Prostate gland (tissue), 2 donors: ENCODE measurements around the gene INO80E. TPM values are rescaled to one million over a fixed set of nuclear protein-coding genes. Genes with fewer than 3 reads are reported as not detected.

Experiments used
- DNase-seq: peaks from one replicate; pipeline ENCODE4 v3.0.0-alpha.2; 2019; ENCODE audit warnings: low spot score
- H3K27ac ChIP-seq, 2 donors: fragments of 200-600 bp; sonication (generic); 2 replicates each; pipeline ENCODE4 v1.5.1; 2017 to 2019
- H3K27me3 ChIP-seq: fragments of 200-600 bp; sonication (generic); replicated peaks from 2 replicates; pipeline ENCODE4 v1.5.1; 2019; ENCODE audit not compliant: insufficient read depth
- H3K36me3 ChIP-seq, 2 donors: fragments of 200-600 bp; sonication (generic); 1 replicate in 1 of 2; 2 replicates in 1 of 2; pipeline versions ENCODE4 v1.5.1 to v1.8.1; 2017 to 2019
- H3K4me1 ChIP-seq: fragments of 200-600 bp; sonication (generic); replicated peaks from 2 replicates; pipeline ENCODE4 v1.5.1; 2019
- H3K4me3 ChIP-seq, 2 donors: fragments of 200-600 bp; sonication (generic); 2 replicates each; pipeline ENCODE4 v1.5.1; 2017 to 2019
- H3K9me3 ChIP-seq: fragments of 200-600 bp; sonication (generic); 2 replicates; pipeline ENCODE4 v1.5.1; 2017
- POLR2A ChIP-seq: fragments of 450-650 bp; IDR thresholded peaks from one replicate; pipeline ENCODE4 v1.6.1; 2016; ENCODE audit warnings: antibody characterized with exemption, mild to moderate bottlenecking
- POLR2AphosphoS5 ChIP-seq: sonication (generic); formaldehyde crosslinking; IDR thresholded peaks from one replicate; pipeline ENCODE4 v1.6.1; 2017; ENCODE audit warnings: antibody characterized with exemption
- WGBS: methylation state at CpG from one replicate; pipeline ENCODE4 v1.1.5; 2018; 5-methylcytosine and 5-hydroxymethylcytosine counted together
- intact Hi-C: fragments of 100-400 bp; cut with DNase I; formaldehyde crosslinking; loops from one replicate; pipeline ENCODE4 v1.14.2; 2022
- total RNA-seq, 2 donors: library from RNA; depleted of rRNA; stranded (reverse); fragments of >200 nt; gene quantifications; one replicate each; pipeline ENCODE4 v1.1.0, GENCODE V29; 2016
- TF ChIP-seq, protein P1 (sequence below), 4 experiments: fragments of 200-600 bp in 2 of 4; fragments of 450-650 bp in 2 of 4; sonication (generic) in 2 of 4; IDR thresholded peaks; 1 replicate in 3 of 4; 2 replicates in 1 of 4; pipeline ENCODE4 v1.5.1; 2016 to 2019; ENCODE audit warnings: antibody characterized with exemption in 4 of 4, mild to moderate bottlenecking in 2 of 4, moderate library complexity in 2 of 4

The INO80E gene
- total RNA-seq, result 100 to 1,000 TPM in 1 of 2 donors, 10 to 100 TPM in 1; 51.8 to 113 TPM

GRCh38 chr16:29995911-29996765, at the start of gene INO80E:
INO80E (plus strand) TSS chr16:29996241; CDS start chr16:29996311, 70 bp downstream.
- WGBS, result under 1% methylated on average over 63 of the region's 65 CpGs
- no peaks in the 10 kb centered on the region for H3K36me3 ChIP-seq
- no peaks in the 10 kb centered on the region for H3K9me3 ChIP-seq
- peak within 1 kb of the TSS; percentile 94 to 95 for H3K27ac ChIP-seq
- peak within 1 kb of the TSS; percentile 68 to 78 for H3K4me3 ChIP-seq
- DNase-seq, result peak; percentile 98
- intact Hi-C loops, result loop anchor here (5.0 to 10.0 kb wide), 2 partner anchors 71 to 184 kb away; partner anchors contain the start of genes KCTD13 and PRRT2
- peaks cover 10% of the 10 kb centered on the region for H3K4me1 ChIP-seq
- no peaks in the 10 kb centered on the region for H3K27me3 ChIP-seq
- TF ChIP-seq POLR2AphosphoS5 (peak; percentile 96), POLR2A (peak; percentile 43)
- TF ChIP-seq, protein P1, sequence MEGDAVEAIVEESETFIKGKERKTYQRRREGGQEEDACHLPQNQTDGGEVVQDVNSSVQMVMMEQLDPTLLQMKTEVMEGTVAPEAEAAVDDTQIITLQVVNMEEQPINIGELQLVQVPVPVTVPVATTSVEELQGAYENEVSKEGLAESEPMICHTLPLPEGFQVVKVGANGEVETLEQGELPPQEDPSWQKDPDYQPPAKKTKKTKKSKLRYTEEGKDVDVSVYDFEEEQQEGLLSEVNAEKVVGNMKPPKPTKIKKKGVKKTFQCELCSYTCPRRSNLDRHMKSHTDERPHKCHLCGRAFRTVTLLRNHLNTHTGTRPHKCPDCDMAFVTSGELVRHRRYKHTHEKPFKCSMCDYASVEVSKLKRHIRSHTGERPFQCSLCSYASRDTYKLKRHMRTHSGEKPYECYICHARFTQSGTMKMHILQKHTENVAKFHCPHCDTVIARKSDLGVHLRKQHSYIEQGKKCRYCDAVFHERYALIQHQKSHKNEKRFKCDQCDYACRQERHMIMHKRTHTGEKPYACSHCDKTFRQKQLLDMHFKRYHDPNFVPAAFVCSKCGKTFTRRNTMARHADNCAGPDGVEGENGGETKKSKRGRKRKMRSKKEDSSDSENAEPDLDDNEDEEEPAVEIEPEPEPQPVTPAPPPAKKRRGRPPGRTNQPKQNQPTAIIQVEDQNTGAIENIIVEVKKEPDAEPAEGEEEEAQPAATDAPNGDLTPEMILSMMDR (IDR thresholded peaks at IDR 0.05), result peak in 2 of 4 experiments; percentile 13 to 36

DNA sequence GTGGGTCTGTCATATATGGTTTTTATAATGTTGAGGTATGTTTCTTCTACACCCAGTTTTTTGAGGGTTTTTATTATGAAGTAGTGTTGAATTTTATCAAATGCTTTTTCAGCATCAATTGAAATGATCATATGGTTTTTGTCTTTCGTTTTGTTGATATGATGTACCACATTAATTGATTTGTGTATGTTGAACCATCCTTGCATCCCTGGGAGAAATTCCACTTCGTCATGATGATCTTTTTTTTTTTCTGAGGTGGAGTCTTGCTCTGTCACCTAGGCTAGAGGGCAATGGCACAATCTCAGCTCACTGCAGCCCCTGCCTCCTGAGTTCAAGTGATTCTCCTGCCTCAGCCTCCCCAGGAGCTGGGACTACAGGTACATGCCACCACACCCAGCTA, 48.1 kb upstream of the INO80E start:
- no peak overlapping the region for H3K27ac ChIP-seq
- no peaks in the 10 kb centered on the region for H3K4me1 ChIP-seq
- TF ChIP-seq POLR2AphosphoS5 (no peak), POLR2A (no peak)
- TF ChIP-seq, protein P1 (IDR thresholded peaks at IDR 0.05), result no peak
- H3K27me3 ChIP-seq, result no peaks in the 10 kb centered on the region
- no peaks in the 10 kb centered on the region for H3K36me3 ChIP-seq
- WGBS, result 94% methylated on average over 2 of the region's 2 CpGs
- no peak for DNase-seq
- intact Hi-C loops, result no loop called here
- H3K4me3 ChIP-seq, result no peak overlapping the region
- H3K9me3 ChIP-seq, result no peaks in the 10 kb centered on the region

- H3K4me1 ChIP-seq, result no peaks in the 10 kb centered on the region
- no peak for TF ChIP-seq POLR2A
- TF ChIP-seq, protein P1 (IDR thresholded peaks at IDR 0.05), result no peak
- TF ChIP-seq POLR2AphosphoS5, result no peak
- no peak overlapping the region for H3K4me3 ChIP-seq
- H3K27me3 ChIP-seq, result no peaks in the 10 kb centered on the region
- intact Hi-C loops, result no loop called here
- no peak for DNase-seq
- WGBS, result 90% methylated on average over 4 of the region's 4 CpGs
- H3K9me3 ChIP-seq, result no peaks in the 10 kb centered on the region
- H3K27ac ChIP-seq, result no peak overlapping the region
- no peaks in the 10 kb centered on the region for H3K36me3 ChIP-seq
Measured at GRCh38 chr16:29950806-29951461, 45.1 kb upstream of the INO80E start.

DNA sequence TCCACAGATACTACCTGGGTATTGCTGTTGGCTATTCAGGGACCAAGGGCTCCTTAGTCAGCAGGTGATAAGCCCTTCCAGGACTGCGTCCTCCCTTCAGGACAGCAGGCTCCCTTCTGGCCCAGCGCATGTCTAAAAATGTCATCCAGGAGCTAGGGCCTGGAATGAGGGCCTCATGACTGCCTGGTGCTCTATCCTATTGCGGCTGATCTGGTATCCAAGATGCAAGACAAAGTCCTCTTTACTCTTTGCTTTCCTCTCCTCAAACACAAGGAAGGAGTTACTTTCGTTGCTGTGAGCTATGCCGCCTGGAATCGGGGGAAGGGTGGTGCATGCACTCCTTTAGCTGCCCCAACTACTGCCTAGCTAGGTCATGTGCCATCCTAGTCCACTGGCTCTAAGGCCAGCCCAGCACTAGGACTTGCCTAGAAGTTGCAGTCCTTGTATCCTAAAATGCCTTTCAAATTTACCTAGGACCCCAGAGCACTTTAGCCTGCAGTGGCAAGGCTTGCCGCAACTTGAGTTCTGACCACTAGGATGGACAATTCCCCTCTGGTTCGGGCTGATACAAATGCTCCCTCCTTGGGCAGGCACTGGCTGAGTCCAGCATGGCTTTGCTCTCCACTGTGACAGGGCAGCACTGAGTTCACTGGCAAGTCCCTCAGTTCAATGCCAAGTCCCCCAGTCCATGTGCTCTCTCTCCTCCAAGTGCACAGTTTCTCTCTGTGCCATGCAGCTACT, 44.2 kb upstream of the INO80E start:
- intact Hi-C loops, result no loop called here
- H3K9me3 ChIP-seq, result no peaks in the 10 kb centered on the region
- 88% methylated on average over 8 of the region's 8 CpGs for WGBS
- no peaks in the 10 kb centered on the region for H3K4me1 ChIP-seq
- DNase-seq, result no peak
- H3K36me3 ChIP-seq, result no peaks in the 10 kb centered on the region
- no peaks in the 10 kb centered on the region for H3K27me3 ChIP-seq
- TF ChIP-seq POLR2A (no peak), POLR2AphosphoS5 (no peak)
- TF ChIP-seq, protein P1 (IDR thresholded peaks at IDR 0.05), result no peak
- no peak overlapping the region for H3K27ac ChIP-seq
- no peak overlapping the region for H3K4me3 ChIP-seq
